Body of pancreas (tissue), 4 donors: ENCODE results near the gene GLRA1. TPM values are rescaled to one million over a fixed set of nuclear protein-coding genes. Genes with fewer than 3 reads are reported as not detected.

Experiments used
- ATAC-seq: fragments of 150-250 bp; one replicate; pipeline ENCODE4 v1.9.1; 2016
- DNase-seq, 4 donors: peaks; one replicate each; pipeline ENCODE4 v3.0.0-alpha.2; 2019
- H3K27ac ChIP-seq, 4 donors: fragments of 200-600 bp; sonication (generic); 1 replicate in 3 of 4; 2 replicates in 1 of 4; pipeline versions ENCODE4 v1.5.1 to v1.6.1; 2016 to 2019; ENCODE audit warnings: mild to moderate bottlenecking in 1 of 4, mixed read lengths in 1 of 4, moderate library complexity in 1 of 4
- H3K27me3 ChIP-seq, 2 donors: fragments of 200-600 bp; sonication (generic); one replicate each; pipeline ENCODE4 v1.6.0; 2016; ENCODE audit warnings: mild to moderate bottlenecking in 1 of 2
- H3K36me3 ChIP-seq, 2 donors: fragments of 200-600 bp; sonication (generic); replicated peaks in 1 of 2; 2 replicates each; pipeline ENCODE4 v1.5.1; 2016; ENCODE audit warnings: low read depth in 2 of 2; ENCODE audit not compliant: insufficient read depth in 1 of 2
- H3K4me1 ChIP-seq: fragments of 200-600 bp; sonication (generic); one replicate; pipeline ENCODE4 v1.6.0; 2016
- H3K4me3 ChIP-seq, 2 donors: fragments of 200-600 bp; sonication (generic); 1 replicate in 1 of 2; 2 replicates in 1 of 2; pipeline ENCODE4 v1.5.1; 2016 to 2019
- H3K9me3 ChIP-seq, 3 donors: fragments of 200-600 bp; sonication (generic); 1 replicate in 2 of 3; 2 replicates in 1 of 3; pipeline ENCODE4 v1.5.1; 2016
- POLR2A ChIP-seq, 3 donors: fragments of 450-650 bp; IDR thresholded peaks; one replicate each; pipeline ENCODE4 v1.6.1; 2016; ENCODE audit warnings: antibody characterized with exemption in 3 of 3, mild to moderate bottlenecking in 2 of 3
- WGBS, 2 donors: methylation state at CpG; one replicate each; pipeline ENCODE4 v1.1.5; 2017; 5-methylcytosine and 5-hydroxymethylcytosine counted together
- intact Hi-C: fragments of 100-400 bp; cut with DNase I; formaldehyde crosslinking; loops from one replicate; pipeline ENCODE4 v1.15.1; 2023
- total RNA-seq, 2 donors: library from RNA; depleted of rRNA; stranded (reverse); fragments of >200 nt; gene quantifications; one replicate each; pipeline ENCODE4 v1.1.0, GENCODE V29; 2016
- TF ChIP-seq, protein P1 (sequence below), 7 experiments: fragments of 450-650 bp in 4 of 7; fragments of 200-600 bp in 3 of 7; sonication (generic) in 3 of 7; IDR thresholded peaks; one replicate each; pipeline ENCODE4 v1.5.1; 2016 to 2019; ENCODE audit warnings: antibody characterized with exemption in 7 of 7

The GLRA1 gene
- total RNA-seq, 2 donors from 2014 or later: not detected

GRCh38 chr5:151815051-151815450, 109.6 kb downstream of the GLRA1 start:
- Histone ChIP-seq H3K27ac (no peak overlapping the region), H3K4me1 (no peaks in the 10 kb centered on the region), H3K36me3 (peaks cover 0 to 7% of the 10 kb centered on the region in 2 donors), H3K27me3 (no peaks in the 10 kb centered on the region), H3K9me3 (no peaks in the 10 kb centered on the region), H3K4me3 (no peak overlapping the region)
- no peak for DNase-seq
- intact Hi-C loops: no loop called here
- TF ChIP-seq, protein P1, sequence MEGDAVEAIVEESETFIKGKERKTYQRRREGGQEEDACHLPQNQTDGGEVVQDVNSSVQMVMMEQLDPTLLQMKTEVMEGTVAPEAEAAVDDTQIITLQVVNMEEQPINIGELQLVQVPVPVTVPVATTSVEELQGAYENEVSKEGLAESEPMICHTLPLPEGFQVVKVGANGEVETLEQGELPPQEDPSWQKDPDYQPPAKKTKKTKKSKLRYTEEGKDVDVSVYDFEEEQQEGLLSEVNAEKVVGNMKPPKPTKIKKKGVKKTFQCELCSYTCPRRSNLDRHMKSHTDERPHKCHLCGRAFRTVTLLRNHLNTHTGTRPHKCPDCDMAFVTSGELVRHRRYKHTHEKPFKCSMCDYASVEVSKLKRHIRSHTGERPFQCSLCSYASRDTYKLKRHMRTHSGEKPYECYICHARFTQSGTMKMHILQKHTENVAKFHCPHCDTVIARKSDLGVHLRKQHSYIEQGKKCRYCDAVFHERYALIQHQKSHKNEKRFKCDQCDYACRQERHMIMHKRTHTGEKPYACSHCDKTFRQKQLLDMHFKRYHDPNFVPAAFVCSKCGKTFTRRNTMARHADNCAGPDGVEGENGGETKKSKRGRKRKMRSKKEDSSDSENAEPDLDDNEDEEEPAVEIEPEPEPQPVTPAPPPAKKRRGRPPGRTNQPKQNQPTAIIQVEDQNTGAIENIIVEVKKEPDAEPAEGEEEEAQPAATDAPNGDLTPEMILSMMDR (IDR thresholded peaks at IDR 0.05): no peak
- no peak for TF ChIP-seq POLR2A (IDR thresholded peaks at IDR 0.05)
- ATAC-seq: no peak
- 67 to 86% methylated on average over 1 of the region's 1 CpG for WGBS, 2 donors

DNA sequence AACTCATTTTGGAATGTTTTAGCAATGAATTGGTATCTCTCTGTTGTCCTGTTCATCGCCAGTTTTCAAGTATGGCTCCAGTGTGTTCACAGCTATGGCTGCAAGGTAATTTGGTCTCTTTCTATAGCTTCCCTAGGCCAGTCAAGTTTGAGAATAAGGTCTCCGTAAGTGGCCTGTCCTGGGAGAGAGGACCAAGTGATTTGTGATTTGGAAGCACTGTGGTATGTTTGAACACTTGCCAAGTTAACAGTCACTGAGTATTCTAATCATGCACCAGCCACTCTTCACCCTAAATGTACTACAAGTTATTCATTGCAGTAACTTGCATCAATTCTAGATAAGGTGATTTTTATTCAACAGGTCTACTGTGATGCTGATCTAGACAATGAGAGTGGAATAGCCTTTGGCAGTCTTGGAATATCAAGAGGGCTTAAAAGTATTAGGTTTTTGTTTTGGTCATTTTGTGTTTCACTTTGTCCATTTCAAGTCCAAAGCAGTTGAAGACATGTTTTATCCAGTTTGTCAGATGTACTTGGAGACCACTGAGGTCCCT, 111.8 kb downstream of the GLRA1 start:
- Histone ChIP-seq H3K9me3 (no peaks in the 10 kb centered on the region), H3K4me1 (no peaks in the 10 kb centered on the region), H3K27ac (no peak overlapping the region), H3K36me3 (peaks cover 0 to 7% of the 10 kb centered on the region in 2 donors), H3K27me3 (no peaks in the 10 kb centered on the region), H3K4me3 (no peak overlapping the region)
- no peak for ATAC-seq
- TF ChIP-seq, protein P1 (IDR thresholded peaks at IDR 0.05): no peak
- no peak for TF ChIP-seq POLR2A (IDR thresholded peaks at IDR 0.05)
- WGBS, 2 donors: 76 to 83% methylated on average over 2 of the region's 2 CpGs
- intact Hi-C loops: no loop called here
- no peak for DNase-seq

- Histone ChIP-seq H3K27me3 (no peaks in the 10 kb centered on the region), H3K9me3 (no peaks in the 10 kb centered on the region), H3K27ac (no peak overlapping the region), H3K4me3 (no peak overlapping the region), H3K36me3 (peaks cover 0 to 7% of the 10 kb centered on the region in 2 donors), H3K4me1 (no peaks in the 10 kb centered on the region)
- ATAC-seq (no peak), DNase-seq (no peak)
- 89 to 95% methylated on average over 5 of the region's 5 CpGs for WGBS, 2 donors
- TF ChIP-seq POLR2A (IDR thresholded peaks at IDR 0.05): no peak
- TF ChIP-seq, protein P1 (IDR thresholded peaks at IDR 0.05): no peak
- intact Hi-C loops: no loop called here
Observed at GRCh38 chr5:151811593-151812321, 112.9 kb downstream of the GLRA1 start.

- Histone ChIP-seq H3K9me3 (no peaks in the 10 kb centered on the region), H3K27me3 (no peaks in the 10 kb centered on the region), H3K4me1 (no peaks in the 10 kb centered on the region), H3K4me3 (no peak overlapping the region), H3K27ac (no peak overlapping the region), H3K36me3 (peaks cover 0 to 7% of the 10 kb centered on the region in 2 donors)
- DNase-seq: no peak
- intact Hi-C loops: no loop called here
- TF ChIP-seq, protein P1 (IDR thresholded peaks at IDR 0.05): no peak
- TF ChIP-seq POLR2A (IDR thresholded peaks at IDR 0.05): no peak
- no peak for ATAC-seq
- 83 to 100% methylated on average over 1 of the region's 1 CpG for WGBS, 2 donors
Observed at GRCh38 chr5:151810897-151811296, 113.8 kb downstream of the GLRA1 start.

DNA sequence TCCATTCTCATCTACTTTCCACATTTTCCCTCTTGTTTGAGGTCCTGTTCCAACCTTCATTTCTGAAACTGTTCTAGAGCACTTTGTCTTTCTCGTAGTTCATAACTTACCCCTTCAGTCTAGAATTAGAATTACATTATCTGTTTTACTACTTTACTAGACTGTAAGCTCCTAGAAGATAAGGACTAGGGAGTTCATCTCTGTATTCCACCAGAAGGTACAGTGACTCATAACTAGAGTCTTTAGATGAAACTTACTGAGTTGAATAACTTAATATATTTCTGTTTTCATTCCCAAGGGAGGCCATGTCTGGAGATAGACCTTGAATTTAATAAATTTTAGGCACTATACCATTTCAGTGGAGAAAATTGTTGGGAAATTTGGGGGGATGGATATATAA, 114.2 kb downstream of the GLRA1 start:
- peaks cover 0 to 7% of the 10 kb centered on the region in 2 donors for H3K36me3 ChIP-seq
- ATAC-seq: no peak
- TF ChIP-seq, protein P1 (IDR thresholded peaks at IDR 0.05): no peak
- TF ChIP-seq POLR2A (IDR thresholded peaks at IDR 0.05): no peak
- no peak for DNase-seq
- H3K27ac ChIP-seq: no peak overlapping the region
- intact Hi-C loops: no loop called here
- no peaks in the 10 kb centered on the region for H3K4me1 ChIP-seq
- H3K9me3 ChIP-seq: no peaks in the 10 kb centered on the region
- H3K4me3 ChIP-seq: no peak overlapping the region
- WGBS, 2 donors: 58 to 95% methylated on average over 1 of the region's 1 CpG
- no peaks in the 10 kb centered on the region for H3K27me3 ChIP-seq
